Adrenal gland (tissue), 5 donors: ENCODE measurements around the gene PRR16.

Experiments used
- CTCF ChIP-seq, 6 experiments: fragments of 450-650 bp in 4 of 6; fragments of 200-600 bp in 2 of 6; sonication (generic) in 1 of 6; IDR thresholded peaks; 1 replicate in 5 of 6; 2 replicates in 1 of 6; pipeline versions ENCODE4 v1.5.1 to v1.8.0; 2016 to 2021; ENCODE audit warnings: antibody characterized with exemption in 6 of 6, mild to moderate bottlenecking in 2 of 6, moderate library complexity in 1 of 6
- POLR2A ChIP-seq, 2 donors: fragments of 450-650 bp; IDR thresholded peaks; one replicate each; pipeline ENCODE4 v1.6.1; 2017; ENCODE audit warnings: antibody characterized with exemption in 2 of 2, mild to moderate bottlenecking in 2 of 2, moderate library complexity in 1 of 2
- donor health status: DM: no; HTN: no; CAD: no.

DNA sequence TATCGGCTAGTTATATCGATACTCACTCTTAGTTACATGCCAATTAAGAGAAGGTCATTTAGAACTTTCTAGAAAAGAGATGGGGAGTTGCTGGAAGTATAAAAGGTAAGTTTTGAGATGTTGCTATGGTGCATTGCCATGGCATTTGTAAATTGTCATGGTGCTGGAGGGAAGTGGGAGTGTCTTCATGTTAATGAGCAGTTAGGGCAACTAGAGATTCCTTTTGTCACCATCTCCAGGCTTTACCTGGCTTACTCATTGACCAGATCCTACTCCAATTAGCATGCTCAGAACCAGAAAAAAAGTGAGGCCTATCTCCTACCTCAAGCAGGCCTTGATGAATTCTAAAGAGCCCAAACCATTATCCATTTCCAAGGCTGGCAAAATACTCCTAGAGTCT is 82.8 kb downstream of the PRR16 start:
- TF ChIP-seq CTCF (IDR thresholded peaks at IDR 0.05), result no peak
- no peak for TF ChIP-seq POLR2A (IDR thresholded peaks at IDR 0.05)
